Activated CD8-positive, alpha-beta memory T cell treated with anti-CD3 and anti-CD28 coated beads, Interleukin-2, amount 50 U/mL, for 48 hours (primary cell): ENCODE results near the gene PSMB3.

Experiments
- DNase-seq: peaks from one replicate; pipeline ENCODE4 v3.0.0-alpha.2; 2020

The PSMB3 gene

DNA sequence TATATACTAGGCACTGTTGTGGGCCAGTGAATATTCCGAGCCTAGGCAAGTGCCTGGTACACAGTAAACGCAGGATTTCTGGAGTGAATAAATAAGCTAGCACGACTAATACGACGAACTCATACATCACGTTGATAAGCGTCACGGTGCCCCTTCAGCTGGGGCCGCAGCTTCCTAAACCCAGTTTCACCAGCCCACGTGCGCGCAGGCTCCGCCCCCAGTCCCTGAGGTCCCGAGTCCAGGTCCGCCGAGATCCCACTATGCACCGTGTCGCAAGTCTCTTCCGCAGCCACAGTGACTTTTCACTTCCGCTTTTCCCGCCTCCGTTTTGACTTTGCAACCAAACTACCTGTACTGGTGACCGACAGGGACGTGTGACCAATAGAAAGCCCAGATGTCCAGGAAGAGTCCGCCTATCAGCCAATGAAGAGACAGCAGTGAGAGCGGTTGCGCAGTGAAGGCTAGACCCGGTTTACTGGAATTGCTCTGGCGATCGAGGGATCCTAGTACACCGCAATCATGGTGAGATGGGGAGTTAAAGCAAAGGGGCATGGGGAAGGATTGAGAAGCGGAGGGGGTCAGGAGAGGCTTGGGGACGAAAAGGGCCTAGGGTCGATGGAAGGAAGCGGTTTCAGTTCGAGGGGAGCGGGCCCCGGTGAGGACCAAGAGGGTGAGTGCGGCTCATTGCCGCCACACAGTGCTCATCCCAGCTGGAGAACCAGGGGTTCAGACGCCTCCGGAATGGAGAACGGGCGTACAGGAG is at the start of gene PSMB3:
TSS of gene PSMB3 (plus strand) at position 434 of the 763 bp plus-strand sequence. CDS start at position 520, 86 bp downstream.
- peak; percentile 95 for DNase-seq

DNA sequence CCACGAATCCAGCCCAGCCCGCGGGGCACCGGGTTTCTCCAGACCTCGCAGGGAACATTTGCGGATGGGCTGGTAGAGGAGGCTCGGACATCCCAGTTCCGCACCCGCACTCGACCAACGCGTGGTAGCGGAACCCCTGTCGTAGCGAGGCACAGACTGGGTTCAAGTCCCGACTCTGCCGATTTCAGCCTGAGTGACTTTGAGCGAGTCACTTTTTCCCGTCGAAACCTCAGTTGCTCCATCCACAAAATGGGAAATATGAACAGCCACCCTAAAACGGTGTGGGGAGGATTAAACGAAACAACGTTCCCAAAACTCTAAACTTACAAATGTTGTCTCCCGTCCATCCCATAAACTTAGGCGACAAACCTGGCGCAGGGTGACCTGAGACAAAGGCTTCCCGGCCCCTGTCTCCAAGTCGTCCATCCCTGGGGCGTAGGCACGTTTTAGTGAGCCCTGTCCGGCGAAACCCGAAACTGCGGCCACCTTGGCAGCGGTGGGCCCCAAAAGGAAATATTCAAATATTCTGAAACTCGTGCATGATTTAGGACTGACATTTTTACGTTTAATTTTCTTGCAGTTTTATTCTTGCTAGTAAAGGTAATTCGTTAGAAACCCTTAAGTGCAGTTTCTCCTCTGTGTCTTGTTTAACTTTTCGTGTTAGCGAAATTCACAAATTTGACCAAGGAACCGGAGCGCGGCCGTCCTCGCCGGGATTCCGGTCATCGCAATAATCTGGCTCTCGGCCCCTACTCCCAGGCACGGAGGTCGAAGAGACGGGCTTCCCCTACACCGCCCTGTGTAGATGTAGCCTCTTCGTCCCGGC is 49.4 kb upstream of the PSMB3 start:
- DNase-seq, result peak; percentile 82

DNA sequence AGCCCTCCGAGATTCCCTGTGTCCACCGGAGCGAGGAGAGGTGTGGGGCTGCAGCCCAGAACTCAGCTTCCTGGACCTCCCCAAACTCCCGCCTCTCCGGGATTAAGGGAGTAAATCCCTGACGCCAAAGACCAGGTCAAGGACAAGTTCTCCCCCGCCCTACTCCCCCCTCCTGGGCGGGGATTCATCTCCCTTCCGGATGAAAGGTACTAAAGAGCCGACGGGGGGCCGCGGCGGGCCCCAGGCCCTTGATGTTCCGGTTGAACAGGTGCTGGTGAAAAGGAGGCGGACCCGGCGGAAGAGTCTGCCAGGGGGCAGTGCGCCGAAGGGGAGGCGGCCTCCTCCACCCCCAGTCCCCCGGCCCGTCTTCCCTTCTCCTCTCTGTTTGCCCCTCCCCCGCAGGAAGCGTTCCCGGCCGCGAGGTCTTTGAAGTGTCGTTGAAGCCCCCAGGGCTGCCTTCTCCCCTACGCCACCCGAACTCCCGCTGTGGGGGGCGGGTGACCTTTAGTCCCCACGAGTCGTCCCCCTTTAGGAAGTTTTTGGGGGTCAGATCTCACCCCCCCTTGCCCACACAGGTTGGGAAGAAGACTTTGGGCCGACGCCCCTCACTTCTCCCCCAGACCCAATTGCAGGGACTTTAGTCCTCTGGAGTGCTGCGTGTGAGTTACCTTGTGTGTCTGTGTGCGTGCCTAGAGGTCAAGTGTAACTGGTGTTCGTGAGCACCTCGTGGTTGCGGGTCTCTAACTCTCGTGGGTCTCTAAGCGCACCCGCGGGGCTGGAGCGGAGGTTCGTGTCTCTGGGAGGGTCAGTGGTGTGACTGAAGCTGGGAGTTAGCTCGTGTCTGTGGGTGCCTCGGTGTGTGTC is 48.6 kb upstream of the PSMB3 start:
- peak; percentile 93 for DNase-seq

DNA sequence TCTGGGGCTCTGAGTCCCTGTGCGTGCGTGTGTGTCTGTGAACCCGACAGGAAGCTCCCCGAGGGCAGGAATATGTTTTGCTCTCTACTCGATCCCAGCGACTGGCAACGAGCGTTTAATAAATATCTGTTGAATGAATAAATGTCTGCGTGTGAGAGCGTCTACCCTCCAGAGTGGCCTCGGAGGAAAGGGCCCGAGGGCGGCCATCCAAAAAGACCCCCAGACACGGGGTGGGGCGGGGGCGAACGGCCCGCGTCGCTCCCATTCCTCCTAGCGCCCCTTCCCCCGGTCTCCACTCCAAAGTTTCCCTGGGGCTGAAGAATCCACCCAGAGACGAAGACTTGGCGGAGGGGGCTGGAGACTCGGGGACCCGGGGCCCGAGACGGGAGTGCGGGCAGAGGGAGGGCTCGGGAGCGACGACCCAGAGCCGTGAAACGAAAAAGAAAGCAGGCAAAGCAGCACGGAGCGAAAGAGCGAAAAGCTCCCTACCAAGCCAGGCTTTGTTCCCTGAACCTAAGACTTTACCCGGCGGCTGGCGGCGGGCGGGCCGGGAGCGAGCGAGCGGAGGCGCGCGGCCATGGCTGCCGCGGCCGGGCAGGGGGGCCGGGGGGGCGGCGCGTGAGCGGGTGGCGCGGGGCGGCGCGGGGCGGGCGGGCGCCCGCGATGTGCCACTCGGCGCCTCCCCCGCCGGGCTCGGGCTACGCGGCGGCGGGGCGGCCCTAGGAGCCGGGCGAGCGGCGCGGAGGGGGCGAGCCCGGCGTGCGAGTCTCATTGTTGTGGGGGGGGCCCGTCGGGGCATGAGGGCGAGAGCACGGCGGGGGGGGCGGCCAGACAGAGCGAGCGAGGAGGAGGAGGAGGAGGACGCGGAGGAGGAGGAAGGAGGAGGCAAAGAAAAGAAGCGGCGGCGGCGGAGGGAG is 47.7 kb upstream of the PSMB3 start, which contains the start of gene MLLT6:
TSS of gene MLLT6 (plus strand) at position 668 of the 917 bp plus-strand sequence. CDS start 360 bp downstream, outside the sequence.
- DNase-seq, result peak; percentile 84

DNA sequence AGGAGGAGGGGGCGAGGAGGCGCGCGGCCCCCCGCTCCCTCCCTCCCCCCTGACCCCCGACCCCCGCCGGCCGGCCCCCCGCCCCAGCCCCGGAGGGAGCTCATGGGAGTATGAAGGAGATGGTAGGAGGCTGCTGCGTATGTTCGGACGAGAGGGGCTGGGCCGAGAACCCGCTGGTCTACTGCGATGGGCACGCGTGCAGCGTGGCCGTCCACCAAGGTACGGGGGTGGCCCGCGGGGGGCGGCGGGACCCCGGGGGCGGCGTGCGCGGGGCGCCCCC is 47.1 kb upstream of the PSMB3 start:
- no peak for DNase-seq

DNA sequence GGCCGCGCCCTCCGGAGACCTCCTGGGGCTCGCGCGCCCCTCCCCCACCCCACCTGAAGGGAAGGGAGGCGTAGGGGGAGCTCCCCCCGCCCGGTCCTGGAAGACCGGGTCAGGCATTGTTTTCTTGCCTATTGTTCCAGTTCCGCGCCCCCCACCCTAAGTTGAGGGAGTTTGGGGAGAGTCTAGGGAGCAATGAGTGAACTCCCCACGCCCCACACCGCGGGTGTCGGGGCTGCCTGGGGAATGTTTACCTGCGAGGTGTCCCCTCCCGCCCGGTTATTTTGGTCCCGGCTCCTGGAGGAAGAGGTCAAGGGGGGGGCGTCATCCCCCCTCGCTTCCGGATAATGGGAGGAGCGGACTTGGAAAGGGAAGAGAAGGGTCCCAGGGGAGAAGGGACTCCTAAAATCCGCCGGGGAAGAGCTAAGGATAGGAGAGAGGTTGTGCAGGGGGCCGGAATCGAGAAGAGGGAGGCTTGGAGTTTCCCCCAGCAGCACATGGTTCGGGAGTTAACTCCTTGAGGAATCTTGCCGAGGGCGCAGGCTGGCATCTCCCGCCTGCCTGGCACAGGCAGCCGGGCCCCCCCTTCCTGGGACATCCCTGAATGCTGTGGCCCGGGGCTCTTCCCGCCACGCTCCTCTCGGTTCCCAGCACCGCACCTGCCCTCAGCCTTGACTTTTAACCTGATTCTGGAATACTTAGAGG is 46.6 kb upstream of the PSMB3 start:
- peak; percentile 76 for DNase-seq

DNA sequence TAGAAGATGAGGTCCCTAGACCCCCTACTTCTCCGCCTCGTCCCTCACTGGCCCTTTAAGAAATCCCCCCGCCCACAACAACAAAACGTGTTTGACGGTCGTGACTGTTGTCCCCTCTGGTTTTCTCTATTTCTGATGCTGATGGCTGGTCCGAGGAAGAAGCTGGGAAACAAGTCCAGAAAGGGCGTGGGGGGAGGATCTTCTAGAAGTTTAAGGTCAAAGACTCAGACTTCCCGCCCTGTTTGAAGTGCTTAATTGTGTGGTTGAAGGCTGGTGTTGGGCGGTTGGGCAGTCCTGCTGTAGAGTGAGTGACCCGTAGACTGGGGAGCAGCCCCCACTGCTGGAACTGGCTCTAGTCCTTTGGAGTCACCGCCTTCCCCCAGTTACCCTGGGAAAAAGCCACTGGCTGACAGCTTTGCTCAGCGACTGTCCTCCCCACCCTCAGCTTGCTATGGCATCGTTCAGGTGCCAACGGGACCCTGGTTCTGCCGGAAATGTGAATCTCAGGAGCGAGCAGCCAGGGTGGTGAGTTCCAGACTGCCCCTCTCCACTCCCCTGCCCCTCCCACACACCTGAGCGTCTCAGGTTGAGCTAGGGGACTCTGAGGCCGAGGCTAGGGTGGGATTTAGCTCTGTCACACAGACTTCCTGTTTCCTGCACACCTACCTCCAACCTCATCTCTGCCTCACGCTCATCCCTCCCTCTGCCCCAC is 45.9 kb upstream of the PSMB3 start:
- no peak for DNase-seq

DNA sequence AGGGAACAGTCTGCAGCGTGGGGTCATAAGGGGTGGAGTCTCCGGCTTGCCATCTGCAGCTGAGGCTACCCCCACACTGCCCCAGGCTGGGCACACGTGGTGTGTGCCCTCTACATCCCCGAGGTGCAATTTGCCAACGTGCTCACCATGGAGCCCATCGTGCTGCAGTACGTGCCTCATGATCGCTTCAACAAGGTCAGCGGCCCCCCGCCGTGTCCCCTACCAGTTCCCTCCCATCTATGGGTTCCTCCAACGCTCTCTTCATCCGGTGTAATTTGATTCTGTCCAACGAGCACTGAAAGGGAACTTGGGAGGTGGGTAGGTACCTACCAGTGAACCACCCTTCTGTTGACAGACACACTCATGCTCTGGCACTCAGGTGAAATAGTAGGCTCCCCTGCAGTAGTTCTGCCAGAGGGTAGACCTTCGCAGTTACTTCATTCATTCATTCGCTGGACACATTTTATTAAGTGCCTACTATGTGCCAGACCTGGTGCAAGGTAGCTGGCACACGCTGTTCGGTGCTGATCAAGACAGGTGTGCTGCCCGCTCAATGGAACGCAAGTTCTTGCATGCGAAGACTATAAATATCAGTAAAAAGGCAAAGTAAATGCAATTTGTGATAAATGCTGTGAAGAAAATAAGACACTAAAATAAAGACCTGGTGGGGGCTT is 44.7 kb upstream of the PSMB3 start:
- no peak for DNase-seq

DNA sequence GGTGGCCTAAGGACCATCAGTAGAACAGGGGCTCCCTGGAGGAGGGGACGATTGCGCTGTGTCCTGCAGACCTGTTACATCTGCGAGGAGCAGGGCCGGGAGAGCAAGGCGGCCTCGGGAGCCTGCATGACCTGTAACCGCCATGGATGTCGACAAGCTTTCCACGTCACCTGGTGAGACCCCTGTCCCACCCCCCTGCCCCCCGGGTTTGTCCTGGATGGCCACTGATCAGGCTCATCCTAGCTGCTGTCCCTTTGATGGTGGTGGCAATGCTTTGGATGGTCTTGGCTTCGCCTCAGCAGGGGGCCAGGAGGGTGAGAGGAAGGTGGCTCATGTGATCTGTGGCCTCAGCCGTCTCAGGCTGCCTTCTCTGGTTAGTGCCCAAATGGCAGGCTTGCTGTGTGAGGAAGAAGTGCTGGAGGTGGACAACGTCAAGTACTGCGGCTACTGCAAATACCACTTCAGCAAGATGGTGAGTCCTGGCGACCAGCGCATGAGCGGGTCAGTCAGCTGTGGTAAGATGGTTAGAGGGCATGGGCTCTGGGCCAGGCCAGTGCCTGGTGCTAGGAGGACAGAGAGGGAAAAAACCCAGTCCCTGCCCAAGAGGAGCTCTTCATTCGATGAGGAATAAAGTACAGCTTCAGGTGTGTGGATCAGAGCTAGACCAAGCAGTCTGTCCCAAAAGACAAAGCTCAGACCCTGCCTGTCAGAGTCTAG is 43.3 kb upstream of the PSMB3 start:
- no peak for DNase-seq

DNA sequence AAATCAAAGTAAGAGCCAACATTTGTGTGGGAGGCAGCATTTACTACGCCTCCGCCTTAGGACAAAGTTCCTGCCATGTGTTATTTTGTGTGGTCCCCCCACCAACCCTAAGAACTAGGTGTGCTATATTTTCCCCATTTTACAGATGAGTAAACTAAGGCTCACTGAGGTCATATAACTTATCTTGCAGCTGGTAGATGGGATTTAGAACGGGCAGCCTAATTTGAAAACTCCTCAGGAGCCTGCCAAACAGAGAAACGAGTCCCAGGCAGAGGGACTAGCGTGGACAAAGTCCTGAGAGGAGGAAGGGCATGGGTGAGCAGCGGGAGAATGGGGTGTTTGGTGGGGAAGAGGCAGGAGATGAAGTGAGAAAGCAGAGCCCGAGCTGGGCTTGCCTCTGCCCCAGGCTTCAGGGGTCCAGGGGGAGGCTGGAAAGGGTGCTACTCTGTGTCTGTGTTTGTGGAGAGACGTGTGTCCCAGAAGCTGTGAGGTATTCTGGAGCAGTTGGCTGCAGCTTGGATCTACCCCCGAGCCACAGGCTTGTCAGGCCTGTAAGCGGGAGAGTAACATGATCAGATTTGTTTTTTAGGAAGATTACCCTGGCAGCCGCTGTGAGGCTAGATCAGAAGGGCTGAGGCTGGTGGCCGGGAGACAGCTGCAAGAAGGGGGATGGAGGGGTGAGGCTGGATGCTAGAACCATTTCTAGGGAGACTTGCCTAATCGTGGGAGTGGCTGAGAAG is 42.5 kb upstream of the PSMB3 start:
- DNase-seq, result no peak

DNA sequence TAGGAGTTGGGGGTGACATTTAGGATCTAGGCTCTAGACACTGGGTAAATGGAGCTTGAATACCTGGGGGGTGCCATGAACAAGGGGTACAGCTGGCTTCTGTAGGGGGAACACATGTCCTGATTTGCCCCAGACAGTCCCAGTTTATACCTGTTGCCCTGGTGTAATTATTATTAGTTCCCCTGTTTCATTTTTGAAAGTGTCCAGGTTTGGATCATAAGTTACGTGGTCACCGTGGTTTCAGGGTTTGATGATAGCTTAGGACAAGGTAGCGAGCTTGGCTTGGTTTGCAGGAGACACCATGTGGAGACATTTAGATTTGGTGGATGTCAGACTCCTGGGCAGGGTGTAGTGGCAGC is 42.0 kb upstream of the PSMB3 start:
- no peak for DNase-seq

DNA sequence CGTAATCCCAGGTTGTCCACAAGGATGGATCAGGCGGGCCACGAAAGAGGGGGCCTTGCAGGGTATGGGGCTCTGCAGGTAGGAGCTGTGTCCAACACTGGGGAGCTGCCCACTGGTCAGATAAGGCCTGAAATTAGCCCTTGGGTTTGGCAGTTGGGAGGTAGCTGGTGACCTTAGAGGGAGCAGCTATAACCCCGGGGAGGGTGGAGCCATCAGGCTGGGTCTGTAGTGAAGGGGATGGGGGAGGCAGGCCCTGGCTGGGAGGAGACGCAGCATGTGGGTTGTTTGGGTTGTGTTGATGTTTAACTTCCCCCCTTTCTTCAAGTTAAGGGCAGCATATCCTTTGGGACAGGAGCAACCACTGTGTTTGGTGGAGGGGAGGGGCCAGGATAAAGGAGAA is 41.6 kb upstream of the PSMB3 start:
- DNase-seq, result no peak

DNA sequence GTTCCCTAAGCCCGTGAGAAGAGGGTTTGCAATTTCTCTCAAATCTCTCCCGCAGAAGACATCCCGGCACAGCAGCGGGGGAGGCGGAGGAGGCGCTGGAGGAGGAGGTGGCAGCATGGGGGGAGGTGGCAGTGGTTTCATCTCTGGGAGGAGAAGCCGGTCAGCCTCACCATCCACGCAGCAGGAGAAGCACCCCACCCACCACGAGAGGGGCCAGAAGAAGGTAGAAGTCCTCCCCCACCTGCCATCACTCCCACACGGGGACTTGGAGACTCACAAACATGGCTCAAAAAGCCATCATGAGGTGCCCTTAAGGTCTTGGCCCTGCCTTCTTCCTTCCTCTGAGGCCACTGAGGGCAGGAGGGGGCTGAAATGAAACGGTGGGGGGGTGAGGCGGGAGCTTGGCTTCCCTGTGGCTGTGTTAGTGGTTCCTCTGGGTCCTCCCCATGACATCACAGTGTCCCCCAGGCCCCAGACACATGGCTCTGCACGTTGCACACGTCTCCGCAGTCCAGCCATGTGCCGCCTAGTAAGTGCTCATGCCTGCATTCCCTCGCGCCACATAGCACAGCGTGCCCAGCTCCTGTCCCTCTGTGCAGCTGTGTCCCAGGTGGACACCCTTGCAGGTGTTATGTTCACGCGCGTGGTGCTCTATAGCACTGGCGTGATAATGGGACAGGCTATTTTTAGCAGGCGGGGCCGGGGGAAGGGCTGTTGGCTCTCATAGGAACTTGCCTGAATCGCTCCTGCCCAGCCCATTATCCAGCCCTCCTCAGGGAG is 40.6 kb upstream of the PSMB3 start:
- no peak for DNase-seq

DNA sequence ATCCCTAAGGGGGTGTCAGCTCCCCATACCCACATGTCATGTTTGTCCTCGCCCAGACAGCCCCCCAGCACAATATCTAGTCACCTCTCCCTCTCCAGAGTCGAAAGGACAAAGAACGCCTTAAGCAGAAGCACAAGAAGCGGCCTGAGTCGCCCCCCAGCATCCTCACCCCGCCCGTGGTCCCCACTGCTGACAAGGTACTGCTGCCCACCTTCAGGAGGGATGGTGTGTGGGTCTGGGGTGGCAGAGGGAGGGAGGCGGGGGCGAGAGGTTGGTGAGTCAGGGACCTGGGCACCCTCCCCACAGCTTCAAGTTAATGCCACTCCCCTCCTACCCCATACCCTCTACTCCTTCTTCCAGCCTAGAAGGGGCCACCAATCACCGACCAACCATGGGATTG is 39.9 kb upstream of the PSMB3 start:
- DNase-seq, result no peak

DNA sequence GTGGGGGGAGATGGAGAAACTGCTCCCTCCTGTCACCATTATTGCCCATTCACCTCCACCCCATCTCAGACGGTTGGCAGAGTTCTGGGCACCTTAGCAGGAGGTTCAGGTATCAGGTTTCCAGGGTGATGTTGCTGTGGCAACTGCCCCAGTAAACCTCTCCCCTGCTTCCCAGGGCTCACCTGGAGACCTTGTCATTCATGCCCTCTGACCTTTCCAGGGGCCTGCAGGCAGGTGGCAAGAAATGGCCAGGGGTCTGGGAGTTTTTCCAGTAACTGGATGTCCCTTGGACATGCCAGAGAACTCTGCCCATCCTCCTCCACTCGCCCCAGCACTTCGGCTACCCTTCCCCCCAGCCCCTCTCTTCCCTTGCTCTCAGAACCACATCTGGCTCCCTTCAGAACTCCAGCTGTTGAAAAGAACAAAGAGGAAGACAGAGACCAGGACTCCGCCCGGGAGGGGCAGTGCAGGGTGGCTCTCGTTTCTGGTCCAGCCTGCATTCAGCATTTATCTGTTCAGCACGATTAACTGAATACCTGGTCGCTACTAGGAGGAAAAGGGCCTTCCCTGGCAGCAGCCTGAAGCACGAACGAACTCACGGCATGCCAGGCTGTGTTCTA is 39.0 kb upstream of the PSMB3 start:
- no peak for DNase-seq

DNA sequence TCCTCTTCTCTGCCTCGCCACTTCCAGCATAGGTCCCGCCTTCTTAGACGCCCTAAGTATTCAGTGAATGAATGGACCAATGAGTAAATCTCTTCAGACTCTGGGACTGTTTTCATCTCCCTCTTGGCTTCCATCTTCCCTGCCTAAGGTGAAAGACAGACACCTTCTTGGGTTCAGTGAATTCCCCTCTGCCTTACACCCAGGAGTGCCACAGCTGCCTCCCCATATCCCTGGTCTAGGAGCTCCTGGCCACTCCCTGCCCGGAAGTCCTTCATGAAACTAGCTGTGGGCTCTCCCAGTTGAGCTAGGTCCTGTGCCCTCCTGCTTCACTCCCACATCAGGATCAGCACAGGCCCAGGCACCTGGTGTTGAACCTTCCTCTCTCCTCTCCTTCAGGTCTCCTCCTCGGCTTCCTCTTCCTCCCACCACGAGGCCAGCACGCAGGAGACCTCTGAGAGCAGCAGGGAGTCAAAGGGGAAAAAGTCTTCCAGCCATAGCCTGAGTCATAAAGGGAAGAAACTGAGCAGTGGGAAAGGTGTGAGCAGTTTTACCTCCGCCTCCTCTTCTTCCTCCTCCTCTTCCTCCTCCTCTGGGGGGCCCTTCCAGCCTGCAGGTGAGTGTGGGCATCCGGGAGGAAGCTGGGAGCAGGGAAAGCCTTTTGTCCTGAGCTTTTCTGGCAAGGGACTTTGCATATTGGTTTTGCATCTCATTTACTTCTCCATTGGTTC is 37.2 kb upstream of the PSMB3 start:
- DNase-seq, result no peak
